ENCODE measurements around the gene ARAP1.

DNA sequence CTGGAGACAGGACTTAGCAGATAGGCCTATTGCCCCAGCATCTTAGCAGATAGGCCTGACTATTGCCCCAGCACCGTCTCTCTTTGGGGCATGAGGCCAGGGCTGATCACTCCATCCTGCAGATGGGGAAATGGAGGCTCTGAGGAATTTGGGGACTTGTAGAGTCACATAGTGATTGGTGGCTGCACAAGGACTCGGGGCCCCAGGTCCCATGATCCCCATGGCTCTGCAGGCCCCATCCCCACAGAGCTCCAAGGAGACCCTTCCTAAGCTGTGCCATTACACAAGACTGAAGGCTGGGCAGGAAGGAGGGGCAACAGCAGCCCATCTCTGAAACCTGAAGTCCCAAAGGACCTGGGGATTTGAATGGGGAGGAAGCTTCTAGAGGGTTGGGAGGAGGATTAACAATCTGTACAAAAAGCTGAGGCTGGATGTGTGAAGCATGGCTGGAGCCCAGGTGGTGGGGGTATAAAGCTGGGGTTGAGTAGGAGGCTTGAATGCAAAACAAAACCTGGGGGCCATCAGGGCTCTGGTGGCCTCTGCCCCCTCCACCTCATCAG lies 1.6 kb downstream of the ARAP1 start:
- TF ChIP-seq, protein P1, sequence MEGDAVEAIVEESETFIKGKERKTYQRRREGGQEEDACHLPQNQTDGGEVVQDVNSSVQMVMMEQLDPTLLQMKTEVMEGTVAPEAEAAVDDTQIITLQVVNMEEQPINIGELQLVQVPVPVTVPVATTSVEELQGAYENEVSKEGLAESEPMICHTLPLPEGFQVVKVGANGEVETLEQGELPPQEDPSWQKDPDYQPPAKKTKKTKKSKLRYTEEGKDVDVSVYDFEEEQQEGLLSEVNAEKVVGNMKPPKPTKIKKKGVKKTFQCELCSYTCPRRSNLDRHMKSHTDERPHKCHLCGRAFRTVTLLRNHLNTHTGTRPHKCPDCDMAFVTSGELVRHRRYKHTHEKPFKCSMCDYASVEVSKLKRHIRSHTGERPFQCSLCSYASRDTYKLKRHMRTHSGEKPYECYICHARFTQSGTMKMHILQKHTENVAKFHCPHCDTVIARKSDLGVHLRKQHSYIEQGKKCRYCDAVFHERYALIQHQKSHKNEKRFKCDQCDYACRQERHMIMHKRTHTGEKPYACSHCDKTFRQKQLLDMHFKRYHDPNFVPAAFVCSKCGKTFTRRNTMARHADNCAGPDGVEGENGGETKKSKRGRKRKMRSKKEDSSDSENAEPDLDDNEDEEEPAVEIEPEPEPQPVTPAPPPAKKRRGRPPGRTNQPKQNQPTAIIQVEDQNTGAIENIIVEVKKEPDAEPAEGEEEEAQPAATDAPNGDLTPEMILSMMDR (IDR thresholded peaks at IDR 0.05): no peak
- no peak for TF ChIP-seq POLR2A (IDR thresholded peaks at IDR 0.05)
